ENCODE results near the gene TMEM196.

TMEM196 gene

DNA sequence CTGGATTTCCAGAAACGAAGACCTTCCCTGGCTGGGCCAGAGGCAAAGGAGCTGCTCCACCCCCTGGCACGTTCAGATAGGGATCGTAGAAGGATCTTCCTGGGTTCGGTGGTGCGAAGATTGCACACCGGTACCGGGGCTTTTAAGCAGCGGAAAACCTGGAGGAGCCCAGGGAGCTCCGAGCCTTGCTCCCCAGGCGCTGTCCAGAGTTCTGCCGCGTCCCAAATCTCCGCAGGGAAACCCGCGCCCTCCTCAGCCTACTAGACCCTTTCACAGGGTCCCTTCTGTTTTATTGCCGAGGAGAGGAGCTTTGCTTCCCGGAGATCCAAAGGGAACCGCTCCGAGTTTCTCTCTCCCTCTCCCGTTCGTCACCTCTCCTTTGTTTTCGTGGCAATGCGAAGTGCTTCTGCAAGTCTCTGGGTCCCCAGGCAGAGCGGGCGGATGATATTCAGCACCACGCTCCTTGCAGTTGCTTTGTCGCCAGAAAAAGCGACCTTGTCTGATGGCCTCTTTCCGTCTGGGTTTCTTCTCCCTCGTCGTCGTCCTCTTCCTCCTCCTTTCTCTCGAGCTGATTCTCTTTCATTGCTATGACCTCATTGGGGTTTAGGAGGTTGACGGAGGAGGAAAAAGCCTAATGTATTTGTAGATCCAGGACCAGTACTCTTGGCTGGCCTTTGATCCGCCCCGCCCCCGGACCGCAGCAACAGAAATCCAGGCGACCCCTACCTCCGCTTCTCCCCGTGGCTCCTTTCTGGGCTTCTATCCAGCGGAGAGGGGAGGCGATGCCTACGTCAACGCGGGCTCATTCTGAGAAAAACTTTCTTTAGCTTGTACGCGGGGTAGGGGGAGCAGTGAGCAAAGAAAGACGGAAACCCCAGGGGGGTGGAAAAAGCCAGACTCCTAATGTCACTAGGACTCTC is at the start of gene TMEM196:
TMEM196 (minus strand) TSS at position 777 of the 920 bp plus-strand sequence. CDS start 921 bp downstream, outside the sequence.
- H3K4me3 ChIP-seq (ENCODE audit: low read depth, low read length), result peak within 1 kb of the TSS; percentile 76
- H3K27ac ChIP-seq (ENCODE audit: low read depth, low read length), result no peak within 1 kb of the TSS

DNA sequence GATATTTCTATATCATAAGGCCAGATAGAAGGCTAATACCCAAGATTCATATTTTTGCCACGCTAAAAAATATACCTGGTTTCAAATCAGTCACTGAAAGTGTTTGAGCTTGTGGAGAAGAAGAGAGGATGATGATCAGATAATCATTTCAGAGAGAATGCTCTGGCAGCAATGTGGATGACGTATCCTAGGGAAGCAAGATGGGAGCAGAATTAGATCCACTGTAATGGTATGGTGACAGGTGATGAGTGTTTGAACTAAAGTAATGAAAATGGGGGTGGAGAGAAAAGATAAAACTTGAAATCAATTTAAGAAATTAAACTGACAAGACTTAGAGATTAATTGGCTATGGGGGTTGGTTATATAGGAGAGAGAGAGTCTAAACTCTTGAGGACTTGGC is 42.7 kb upstream of the TMEM196 start:
- H2AFZ ChIP-seq (ENCODE audit: low read length, unreplicated experiment), result no peak overlapping the region
- H3K4me1 ChIP-seq (ENCODE audit: control insufficient read depth, insufficient read depth, low read length, unreplicated experiment), result no peaks in the 10 kb centered on the region
- no peak overlapping the region for H3K27ac ChIP-seq (ENCODE audit: low read depth, low read length)
- no peaks in the 10 kb centered on the region for H3K27me3 ChIP-seq (ENCODE audit: insufficient read depth, low read length)
- H3K4me3 ChIP-seq (ENCODE audit: low read depth, low read length), result no peak overlapping the region
- no peaks in the 10 kb centered on the region for H3K36me3 ChIP-seq (ENCODE audit: insufficient read depth, low read length)
- no peaks in the 10 kb centered on the region for H3K79me2 ChIP-seq (ENCODE audit: control insufficient read depth, insufficient read depth, low read length, unreplicated experiment)

More for the DNA sequence above, at the start of gene TMEM196:
- H3K4me1 ChIP-seq (ENCODE audit: control insufficient read depth, insufficient read depth, low read length, unreplicated experiment), result no peaks in the 10 kb centered on the region
- no peaks in the 10 kb centered on the region for H3K36me3 ChIP-seq (ENCODE audit: insufficient read depth, low read length)
- peak within 1 kb of the TSS; percentile 33 for H2AFZ ChIP-seq (ENCODE audit: low read length, unreplicated experiment)
- peaks cover 8% of the 10 kb centered on the region; the same call in 1 of the 2 replicates for H3K27me3 ChIP-seq (ENCODE audit: insufficient read depth, low read length)
- H3K79me2 ChIP-seq (ENCODE audit: control insufficient read depth, insufficient read depth, low read length, unreplicated experiment), result no peaks in the 10 kb centered on the region

- Histone ChIP-seq H2AFZ (ENCODE audit: low read length, unreplicated experiment) (no peak overlapping the region), H3K36me3 (ENCODE audit: insufficient read depth, low read length) (no peaks in the 10 kb centered on the region), H3K27me3 (ENCODE audit: insufficient read depth, low read length) (no peaks in the 10 kb centered on the region), H3K79me2 (ENCODE audit: control insufficient read depth, insufficient read depth, low read length, unreplicated experiment) (no peaks in the 10 kb centered on the region), H3K27ac (ENCODE audit: low read depth, low read length) (no peak overlapping the region), H3K4me3 (ENCODE audit: low read depth, low read length) (no peak overlapping the region), H3K4me1 (ENCODE audit: control insufficient read depth, insufficient read depth, low read length, unreplicated experiment) (no peaks in the 10 kb centered on the region)
Observed at GRCh38 chr7:19815546-19815945, 42.1 kb upstream of the TMEM196 start.

DNA sequence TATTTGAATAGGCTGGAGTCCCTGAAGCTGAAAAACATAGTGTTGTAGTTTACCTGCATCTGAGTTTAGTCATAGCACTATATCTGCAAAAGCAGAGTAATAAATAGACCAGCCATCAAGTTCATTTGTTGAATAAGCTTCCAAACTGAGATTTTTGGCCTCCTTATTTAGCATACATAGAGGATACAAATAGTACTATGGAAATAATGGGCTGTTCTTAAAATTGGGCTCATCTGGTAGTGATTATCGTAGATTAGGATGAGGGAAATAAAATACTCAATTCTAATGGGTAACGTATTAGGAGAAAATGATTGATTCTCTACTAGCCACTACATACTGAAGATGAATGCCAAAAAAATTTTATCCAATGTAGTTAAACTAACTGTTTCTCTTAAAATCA is 41.4 kb upstream of the TMEM196 start:
- Histone ChIP-seq H3K36me3 (ENCODE audit: insufficient read depth, low read length) (no peaks in the 10 kb centered on the region), H3K27me3 (ENCODE audit: insufficient read depth, low read length) (no peaks in the 10 kb centered on the region), H3K4me3 (ENCODE audit: low read depth, low read length) (no peak overlapping the region), H2AFZ (ENCODE audit: low read length, unreplicated experiment) (no peak overlapping the region), H3K79me2 (ENCODE audit: control insufficient read depth, insufficient read depth, low read length, unreplicated experiment) (no peaks in the 10 kb centered on the region), H3K27ac (ENCODE audit: low read depth, low read length) (no peak overlapping the region), H3K4me1 (ENCODE audit: control insufficient read depth, insufficient read depth, low read length, unreplicated experiment) (no peaks in the 10 kb centered on the region)

DNA sequence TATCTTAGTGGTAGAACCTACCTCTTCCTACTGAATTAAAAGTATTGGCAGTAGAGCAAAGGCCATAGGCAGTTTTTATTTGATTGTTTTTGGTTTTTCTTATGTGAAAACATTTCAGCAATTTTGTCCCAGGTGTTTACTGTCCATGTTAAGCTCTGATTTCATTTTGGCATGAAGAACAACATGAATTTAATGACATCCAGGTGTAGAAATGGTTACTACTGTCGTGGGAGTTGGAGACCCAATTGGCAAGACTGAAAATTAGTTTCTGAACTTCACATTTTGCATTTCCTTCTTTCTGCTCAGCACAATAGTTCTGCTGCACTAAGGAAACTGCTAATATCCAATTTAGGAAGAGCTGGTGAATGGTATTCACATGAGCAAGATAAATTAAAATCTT is 38.0 kb upstream of the TMEM196 start:
- Histone ChIP-seq H3K27me3 (ENCODE audit: insufficient read depth, low read length) (no peaks in the 10 kb centered on the region), H3K4me3 (ENCODE audit: low read depth, low read length) (no peak overlapping the region), H3K79me2 (ENCODE audit: control insufficient read depth, insufficient read depth, low read length, unreplicated experiment) (no peaks in the 10 kb centered on the region), H3K27ac (ENCODE audit: low read depth, low read length) (no peak overlapping the region), H3K4me1 (ENCODE audit: control insufficient read depth, insufficient read depth, low read length, unreplicated experiment) (no peaks in the 10 kb centered on the region), H3K36me3 (ENCODE audit: insufficient read depth, low read length) (no peaks in the 10 kb centered on the region), H2AFZ (ENCODE audit: low read length, unreplicated experiment) (no peak overlapping the region)

- Histone ChIP-seq H3K27ac (ENCODE audit: low read depth, low read length) (no peak overlapping the region), H3K79me2 (ENCODE audit: control insufficient read depth, insufficient read depth, low read length, unreplicated experiment) (no peaks in the 10 kb centered on the region), H2AFZ (ENCODE audit: low read length, unreplicated experiment) (no peak overlapping the region), H3K27me3 (ENCODE audit: insufficient read depth, low read length) (no peaks in the 10 kb centered on the region), H3K36me3 (ENCODE audit: insufficient read depth, low read length) (no peaks in the 10 kb centered on the region), H3K4me1 (ENCODE audit: control insufficient read depth, insufficient read depth, low read length, unreplicated experiment) (no peaks in the 10 kb centered on the region), H3K4me3 (ENCODE audit: low read depth, low read length) (no peak overlapping the region)
Observed at GRCh38 chr7:19798986-19799385, 25.6 kb upstream of the TMEM196 start.

GRCh38 chr7:19783541-19783940 is 10.1 kb upstream of the TMEM196 start:
- Histone ChIP-seq H2AFZ (ENCODE audit: low read length, unreplicated experiment) (no peak overlapping the region), H3K36me3 (ENCODE audit: insufficient read depth, low read length) (no peaks in the 10 kb centered on the region), H3K27me3 (ENCODE audit: insufficient read depth, low read length) (no peaks in the 10 kb centered on the region), H3K4me3 (ENCODE audit: low read depth, low read length) (no peak overlapping the region), H3K4me1 (ENCODE audit: control insufficient read depth, insufficient read depth, low read length, unreplicated experiment) (no peaks in the 10 kb centered on the region), H3K27ac (ENCODE audit: low read depth, low read length) (no peak overlapping the region), H3K79me2 (ENCODE audit: control insufficient read depth, insufficient read depth, low read length, unreplicated experiment) (no peaks in the 10 kb centered on the region)

DNA sequence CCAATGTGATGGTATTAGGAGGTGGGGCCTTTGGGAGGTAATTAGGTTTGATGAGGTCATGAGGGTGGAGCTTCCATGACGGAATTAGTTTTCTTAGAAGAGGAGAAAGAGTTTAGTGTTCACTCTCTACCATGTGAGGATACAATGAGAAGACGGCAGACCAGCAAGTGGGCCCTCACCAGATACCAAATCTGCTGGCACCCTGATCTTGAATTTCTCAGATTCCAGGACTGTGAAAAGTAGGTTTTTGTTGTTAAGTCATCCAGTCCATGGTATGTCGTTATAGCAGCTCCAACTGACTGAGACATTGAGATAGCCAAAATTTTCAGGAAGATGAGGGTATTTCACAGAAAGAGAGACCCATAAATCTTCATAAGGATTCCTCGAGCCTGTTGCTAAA is 3.6 kb upstream of the TMEM196 start:
- H3K79me2 ChIP-seq (ENCODE audit: control insufficient read depth, insufficient read depth, low read length, unreplicated experiment), result no peaks in the 10 kb centered on the region
- H2AFZ ChIP-seq (ENCODE audit: low read length, unreplicated experiment), result no peak overlapping the region
- no peak overlapping the region for H3K27ac ChIP-seq (ENCODE audit: low read depth, low read length)
- H3K36me3 ChIP-seq (ENCODE audit: insufficient read depth, low read length), result no peaks in the 10 kb centered on the region
- H3K4me1 ChIP-seq (ENCODE audit: control insufficient read depth, insufficient read depth, low read length, unreplicated experiment), result no peaks in the 10 kb centered on the region
- peaks cover 1% of the 10 kb centered on the region; the same call in 1 of the 2 replicates for H3K27me3 ChIP-seq (ENCODE audit: insufficient read depth, low read length)
- no peak overlapping the region for H3K4me3 ChIP-seq (ENCODE audit: low read depth, low read length)

DNA sequence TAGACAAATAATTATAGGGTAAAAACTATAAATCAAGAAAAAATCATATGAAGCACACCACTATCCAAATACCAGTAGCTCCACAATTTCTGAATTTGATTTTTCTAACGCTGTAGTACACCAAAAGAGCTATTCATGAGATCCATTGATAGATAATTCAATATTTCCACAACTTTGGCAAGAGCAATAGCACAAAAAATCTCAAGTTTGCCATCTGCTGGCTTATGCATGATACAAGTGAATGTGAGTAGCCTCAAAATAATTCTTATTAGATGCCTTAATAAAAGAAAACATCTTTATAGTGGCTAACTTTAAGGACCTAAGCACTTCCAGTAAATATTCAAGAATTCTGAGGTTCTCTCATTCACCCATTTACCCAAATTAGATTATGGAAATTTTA is 2.2 kb upstream of the TMEM196 start:
- no peaks in the 10 kb centered on the region for H3K4me1 ChIP-seq (ENCODE audit: control insufficient read depth, insufficient read depth, low read length, unreplicated experiment)
- no peak overlapping the region for H3K4me3 ChIP-seq (ENCODE audit: low read depth, low read length)
- H3K27me3 ChIP-seq (ENCODE audit: insufficient read depth, low read length), result peaks cover 8% of the 10 kb centered on the region; the same call in 1 of the 2 replicates
- H3K27ac ChIP-seq (ENCODE audit: low read depth, low read length), result no peak overlapping the region
- H2AFZ ChIP-seq (ENCODE audit: low read length, unreplicated experiment), result no peak overlapping the region
- H3K36me3 ChIP-seq (ENCODE audit: insufficient read depth, low read length), result no peaks in the 10 kb centered on the region
- no peaks in the 10 kb centered on the region for H3K79me2 ChIP-seq (ENCODE audit: control insufficient read depth, insufficient read depth, low read length, unreplicated experiment)

DNA sequence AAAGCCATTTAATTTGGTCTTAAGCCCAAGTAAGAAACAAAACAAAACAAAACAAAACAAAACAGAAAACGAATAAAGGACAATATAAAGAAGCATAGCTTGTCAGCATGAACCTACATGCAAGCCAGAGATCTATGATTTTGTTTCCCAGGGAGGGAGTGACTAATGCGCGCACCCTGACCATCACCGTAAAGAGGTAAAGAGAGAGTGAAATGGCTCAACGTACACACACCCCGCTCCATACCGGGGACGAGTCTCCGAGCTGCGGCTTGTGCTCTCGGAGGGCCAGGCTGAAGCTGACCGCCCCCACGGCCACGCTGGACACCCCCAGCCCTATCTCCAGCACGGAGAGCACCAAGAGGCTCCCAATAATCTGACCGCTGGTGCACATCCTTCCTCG is 1.1 kb downstream of the TMEM196 start:
- Histone ChIP-seq H3K27ac (ENCODE audit: low read depth, low read length) (no peak overlapping the region), H3K4me1 (ENCODE audit: control insufficient read depth, insufficient read depth, low read length, unreplicated experiment) (no peaks in the 10 kb centered on the region), H3K36me3 (ENCODE audit: insufficient read depth, low read length) (no peaks in the 10 kb centered on the region), H3K27me3 (ENCODE audit: insufficient read depth, low read length) (peaks cover 8% of the 10 kb centered on the region; the same call in 1 of the 2 replicates), H2AFZ (ENCODE audit: low read length, unreplicated experiment) (no peak overlapping the region), H3K79me2 (ENCODE audit: control insufficient read depth, insufficient read depth, low read length, unreplicated experiment) (no peaks in the 10 kb centered on the region), H3K4me3 (ENCODE audit: low read depth, low read length) (peak overlapping the region; percentile 76)

DNA sequence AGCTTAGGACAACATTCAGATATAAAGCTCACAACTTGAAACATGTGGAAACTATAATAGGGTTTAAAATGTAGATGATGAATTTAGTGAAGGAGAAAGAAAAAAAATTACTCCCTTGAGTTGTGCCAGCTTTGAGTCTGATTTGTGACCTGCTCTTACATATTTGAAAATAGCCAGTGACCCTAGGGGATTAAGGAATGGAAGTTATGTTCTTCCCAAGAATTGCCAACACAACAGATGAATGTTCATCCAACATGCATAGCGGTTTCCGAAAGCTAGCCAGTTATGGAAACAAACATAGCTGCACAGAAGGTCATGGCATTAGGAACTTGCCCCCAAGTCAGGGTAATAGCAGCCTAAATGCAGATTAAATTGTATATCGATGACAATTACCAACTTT is 10.8 kb downstream of the TMEM196 start:
- Histone ChIP-seq H3K36me3 (ENCODE audit: insufficient read depth, low read length) (no peaks in the 10 kb centered on the region), H2AFZ (ENCODE audit: low read length, unreplicated experiment) (peak overlapping the region; percentile 82), H3K27ac (ENCODE audit: low read depth, low read length) (peak overlapping the region; percentile 47), H3K79me2 (ENCODE audit: control insufficient read depth, insufficient read depth, low read length, unreplicated experiment) (no peaks in the 10 kb centered on the region), H3K4me3 (ENCODE audit: low read depth, low read length) (peak overlapping the region; percentile 67), H3K27me3 (ENCODE audit: insufficient read depth, low read length) (no peaks in the 10 kb centered on the region), H3K4me1 (ENCODE audit: control insufficient read depth, insufficient read depth, low read length, unreplicated experiment) (peaks cover 10% of the 10 kb centered on the region)
